Parathyroid adenoma (tissue), 2 donors: Measurements from ENCODE around the gene UCP2.

ENCODE experiments used
- H2AFZ ChIP-seq: fragments of 300-600 bp; sonication (generic); one replicate; pipeline ENCODE4 v1.7.0; 2017; ENCODE audit warnings: antibody characterized with exemption, mild to moderate bottlenecking
- H3K27ac ChIP-seq: fragments of 300-600 bp; sonication (generic); one replicate; pipeline ENCODE4 v1.7.0; 2017
- H3K27me3 ChIP-seq: fragments of 300-600 bp; sonication (generic); one replicate; pipeline ENCODE4 v1.7.0; 2017; ENCODE audit warnings: low read length; ENCODE audit not compliant: control insufficient read depth, insufficient read depth
- H3K36me3 ChIP-seq: fragments of 300-600 bp; sonication (generic); one replicate; pipeline ENCODE4 v1.7.0; 2017; ENCODE audit warnings: low read length; ENCODE audit not compliant: control insufficient read depth, insufficient read depth
- H3K4me1 ChIP-seq: fragments of 300-600 bp; sonication (generic); one replicate; pipeline ENCODE4 v1.7.0; 2017; ENCODE audit warnings: control low read depth
- H3K4me2 ChIP-seq: fragments of 300-600 bp; sonication (generic); one replicate; pipeline ENCODE4 v1.7.0; 2017; ENCODE audit warnings: low read length
- H3K4me3 ChIP-seq: fragments of 300-600 bp; sonication (generic); one replicate; pipeline ENCODE4 v1.7.0; 2017; ENCODE audit warnings: low read depth, low read length
- H3K79me2 ChIP-seq: fragments of 300-600 bp; sonication (generic); one replicate; pipeline ENCODE4 v1.7.0; 2017; ENCODE audit warnings: control low read depth
- H3K9ac ChIP-seq: fragments of 300-600 bp; sonication (generic); one replicate; pipeline ENCODE4 v1.7.0; 2017; ENCODE audit warnings: mild to moderate bottlenecking
- H3K9me3 ChIP-seq: fragments of 300-600 bp; sonication (generic); one replicate; pipeline ENCODE4 v1.7.0; 2017; ENCODE audit warnings: low read length; ENCODE audit not compliant: control insufficient read depth
- TF ChIP-seq, protein P1 (sequence below): fragments of 300-600 bp; sonication (generic); IDR thresholded peaks from one replicate; pipeline ENCODE4 v1.7.0; 2017; ENCODE audit warnings: antibody characterized with exemption, mild to moderate bottlenecking
- donor health status: primary hyperparathyroidism.

Gene UCP2

DNA sequence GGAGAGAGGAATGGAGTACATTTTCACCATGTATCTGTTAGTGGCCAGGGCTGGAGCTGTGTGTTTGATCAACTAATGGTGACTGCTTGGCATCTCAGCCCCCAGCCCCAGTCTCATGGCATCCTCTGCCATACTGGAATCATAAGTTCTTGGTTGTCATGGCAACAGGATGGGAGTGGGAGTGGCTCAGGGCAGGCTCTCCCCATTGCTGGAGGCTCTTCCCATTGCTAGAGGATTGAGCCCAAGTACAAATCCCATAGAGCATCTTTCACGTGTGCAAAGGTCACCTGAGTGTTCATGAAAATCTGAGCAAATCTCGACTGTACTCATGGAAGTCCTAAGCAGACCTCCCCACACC is 16.9 kb downstream of the UCP2 start:
- Histone ChIP-seq H3K36me3 (no peaks in the 10 kb centered on the region), H3K4me1 (no peaks in the 10 kb centered on the region), H3K4me2 (no peak overlapping the region), H3K79me2 (no peaks in the 10 kb centered on the region), H3K9ac (no peak overlapping the region), H3K27ac (no peak overlapping the region), H3K27me3 (no peaks in the 10 kb centered on the region), H3K4me3 (no peak overlapping the region), H2AFZ (no peak overlapping the region), H3K9me3 (no peaks in the 10 kb centered on the region)
- TF ChIP-seq, protein P1, sequence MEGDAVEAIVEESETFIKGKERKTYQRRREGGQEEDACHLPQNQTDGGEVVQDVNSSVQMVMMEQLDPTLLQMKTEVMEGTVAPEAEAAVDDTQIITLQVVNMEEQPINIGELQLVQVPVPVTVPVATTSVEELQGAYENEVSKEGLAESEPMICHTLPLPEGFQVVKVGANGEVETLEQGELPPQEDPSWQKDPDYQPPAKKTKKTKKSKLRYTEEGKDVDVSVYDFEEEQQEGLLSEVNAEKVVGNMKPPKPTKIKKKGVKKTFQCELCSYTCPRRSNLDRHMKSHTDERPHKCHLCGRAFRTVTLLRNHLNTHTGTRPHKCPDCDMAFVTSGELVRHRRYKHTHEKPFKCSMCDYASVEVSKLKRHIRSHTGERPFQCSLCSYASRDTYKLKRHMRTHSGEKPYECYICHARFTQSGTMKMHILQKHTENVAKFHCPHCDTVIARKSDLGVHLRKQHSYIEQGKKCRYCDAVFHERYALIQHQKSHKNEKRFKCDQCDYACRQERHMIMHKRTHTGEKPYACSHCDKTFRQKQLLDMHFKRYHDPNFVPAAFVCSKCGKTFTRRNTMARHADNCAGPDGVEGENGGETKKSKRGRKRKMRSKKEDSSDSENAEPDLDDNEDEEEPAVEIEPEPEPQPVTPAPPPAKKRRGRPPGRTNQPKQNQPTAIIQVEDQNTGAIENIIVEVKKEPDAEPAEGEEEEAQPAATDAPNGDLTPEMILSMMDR = no peak

DNA sequence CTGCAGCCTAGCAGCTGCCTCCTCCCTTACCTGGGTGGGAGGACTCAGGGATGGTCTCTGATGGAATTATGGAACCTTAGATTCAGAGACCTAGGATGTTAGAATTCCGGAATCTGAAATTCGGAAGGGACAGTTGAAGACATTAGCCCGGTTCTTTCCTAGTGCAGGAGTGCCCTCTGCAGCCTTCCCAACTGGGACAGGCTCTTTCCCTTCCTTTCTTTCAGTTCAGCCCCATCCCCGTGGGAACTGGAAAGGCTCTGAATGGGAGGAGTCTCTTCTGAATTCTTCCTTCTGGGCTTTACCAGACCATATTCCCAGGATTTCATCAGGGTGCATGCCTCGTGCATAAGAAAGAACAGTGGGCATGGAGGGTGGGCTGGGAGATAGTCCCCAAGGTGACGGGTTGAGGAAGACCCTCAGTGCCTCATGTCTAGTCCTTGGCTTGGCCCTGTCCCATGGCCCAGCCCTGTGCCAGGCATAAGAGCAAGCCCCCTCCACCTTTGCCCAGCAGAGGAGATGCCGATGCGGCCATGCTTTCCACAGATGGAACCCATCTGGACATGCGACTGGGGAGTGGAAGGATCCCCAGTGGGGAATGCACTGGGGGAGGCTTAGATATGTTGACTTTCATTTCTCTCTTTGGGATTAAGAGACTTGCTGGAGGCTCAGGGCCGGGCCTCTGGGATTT is 17.4 kb downstream of the UCP2 start:
- TF ChIP-seq, protein P1 = no peak
- Histone ChIP-seq H3K79me2 (no peaks in the 10 kb centered on the region), H3K36me3 (no peaks in the 10 kb centered on the region), H2AFZ (no peak overlapping the region), H3K9me3 (no peaks in the 10 kb centered on the region), H3K4me2 (no peak overlapping the region), H3K9ac (no peak overlapping the region), H3K27me3 (no peaks in the 10 kb centered on the region), H3K4me1 (no peaks in the 10 kb centered on the region), H3K27ac (no peak overlapping the region), H3K4me3 (no peak overlapping the region)

DNA sequence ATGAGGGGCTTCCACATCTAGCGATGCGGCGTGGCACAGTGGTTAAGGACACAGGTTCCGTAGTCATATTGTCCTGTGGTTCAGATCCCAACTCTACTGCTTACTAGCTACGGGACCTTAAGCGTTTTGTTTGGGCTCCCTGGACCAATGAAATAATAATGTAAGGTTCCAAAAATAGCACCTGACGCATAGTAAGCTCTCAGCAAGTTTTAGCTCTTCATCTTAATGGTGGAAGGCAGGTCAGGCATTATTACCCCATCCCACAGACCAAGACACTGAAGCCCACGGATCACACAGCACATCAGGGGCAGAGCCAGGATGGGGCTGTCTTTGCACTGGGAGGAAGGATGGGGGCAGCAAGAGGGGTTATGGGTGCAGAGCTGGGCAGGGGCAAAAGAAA is 18.8 kb downstream of the UCP2 start:
- TF ChIP-seq, protein P1 = no peak
- no peak overlapping the region for H3K27ac ChIP-seq

DNA sequence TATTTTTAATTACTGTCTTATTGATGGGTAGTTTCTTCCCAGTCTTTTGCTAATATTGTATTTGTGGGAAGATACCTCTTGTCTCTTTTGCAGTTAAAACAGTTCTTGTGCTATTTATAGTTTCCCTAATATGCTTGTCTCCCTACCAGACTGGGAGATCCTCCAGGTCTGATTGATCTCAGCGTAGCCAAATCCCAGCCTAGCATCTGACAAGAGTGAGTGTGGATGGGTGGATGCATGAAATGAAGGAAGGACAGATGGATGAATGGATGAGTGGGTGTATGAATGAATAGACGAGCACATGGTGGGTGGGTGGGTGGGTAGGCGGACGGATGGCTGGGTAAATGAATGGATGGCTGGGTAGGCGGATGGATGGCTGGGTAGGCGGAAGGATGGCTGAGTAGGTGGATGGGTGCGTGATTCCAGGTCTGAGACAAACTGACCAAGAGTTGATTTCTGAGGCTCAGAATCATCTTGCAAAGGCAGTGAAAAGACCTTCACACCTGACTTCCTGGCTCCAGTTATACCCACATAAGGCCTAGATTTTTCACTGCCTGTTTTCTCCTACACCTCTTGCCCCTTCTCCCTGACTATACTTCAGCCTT is 20.4 kb downstream of the UCP2 start:
- TF ChIP-seq, protein P1 = no peak
- no peaks in the 10 kb centered on the region for H3K27me3 ChIP-seq
- no peaks in the 10 kb centered on the region for H3K36me3 ChIP-seq
- no peak overlapping the region for H3K9ac ChIP-seq
- H3K9me3 ChIP-seq = no peaks in the 10 kb centered on the region
- H3K27ac ChIP-seq = no peak overlapping the region
- no peak overlapping the region for H2AFZ ChIP-seq
- no peak overlapping the region for H3K4me2 ChIP-seq
- H3K4me3 ChIP-seq = no peak overlapping the region
- no peaks in the 10 kb centered on the region for H3K4me1 ChIP-seq
- H3K79me2 ChIP-seq = no peaks in the 10 kb centered on the region

More for the DNA sequence above, 18.8 kb downstream of the UCP2 start:
- Histone ChIP-seq H3K4me1 (no peaks in the 10 kb centered on the region), H3K79me2 (no peaks in the 10 kb centered on the region), H3K27me3 (no peaks in the 10 kb centered on the region), H3K4me2 (no peak overlapping the region), H3K9ac (no peak overlapping the region), H2AFZ (no peak overlapping the region), H3K9me3 (no peaks in the 10 kb centered on the region), H3K4me3 (no peak overlapping the region), H3K36me3 (no peaks in the 10 kb centered on the region)

DNA sequence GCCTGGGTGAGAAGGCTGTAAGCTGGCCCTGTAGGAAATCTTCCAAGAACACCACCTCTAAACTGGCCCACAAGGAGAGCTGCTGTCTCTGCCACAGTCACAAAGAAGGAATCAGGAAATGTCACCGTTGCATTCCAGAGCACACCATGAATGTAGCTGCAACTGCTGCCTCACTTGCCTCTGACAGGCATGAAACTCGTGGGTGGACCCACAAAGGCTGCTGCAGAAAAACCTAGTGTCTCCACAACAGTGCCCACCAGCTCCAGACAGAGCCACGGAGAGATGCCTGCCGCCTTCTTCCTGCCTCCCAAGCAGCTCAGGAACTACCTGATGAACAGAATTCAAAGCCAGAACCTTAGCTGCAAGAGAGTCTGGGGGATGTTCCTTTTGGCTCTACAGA is 21.3 kb downstream of the UCP2 start:
- no peak overlapping the region for H2AFZ ChIP-seq
- H3K4me1 ChIP-seq = no peaks in the 10 kb centered on the region
- no peaks in the 10 kb centered on the region for H3K27me3 ChIP-seq
- H3K9ac ChIP-seq = no peak overlapping the region
- H3K27ac ChIP-seq = no peak overlapping the region
- no peak overlapping the region for H3K4me2 ChIP-seq
- no peaks in the 10 kb centered on the region for H3K79me2 ChIP-seq
- H3K9me3 ChIP-seq = no peaks in the 10 kb centered on the region
- no peak overlapping the region for H3K4me3 ChIP-seq
- H3K36me3 ChIP-seq = no peaks in the 10 kb centered on the region
- TF ChIP-seq, protein P1 = no peak
